Stimulated activated CD8-positive, alpha-beta memory T cell treated with anti-CD3 and anti-CD28 coated beads, Interleukin-12 subunit alpha, Interleukin-12 subunit beta, amount 100 ng/mL, for 1 hour (primary cell): ENCODE data around the gene KNSTRN.

Experiments used
- DNase-seq: peaks from one replicate; pipeline ENCODE4 v3.0.0-alpha.2; 2020; ENCODE audit warnings: low read depth

The KNSTRN gene

GRCh38 chr15:40429068-40429710, 46.7 kb downstream of the KNSTRN start:
- DNase-seq: no peak

- DNase-seq: no peak
These were observed 47.8 kb downstream of the KNSTRN start for GRCh38 chr15:40430271-40430805.

- DNase-seq: no peak
These were observed 52.6 kb downstream of the KNSTRN start for GRCh38 chr15:40435023-40435709.

GRCh38 chr15:40435710-40436089, 53.2 kb downstream of the KNSTRN start:
- no peak for DNase-seq

- no peak for DNase-seq
These were observed 53.8 kb downstream of the KNSTRN start for GRCh38 chr15:40436116-40436891.

- no peak for DNase-seq
These were observed 54.6 kb downstream of the KNSTRN start for GRCh38 chr15:40436892-40437751.

- no peak for DNase-seq
These were observed 55.5 kb downstream of the KNSTRN start for GRCh38 chr15:40437752-40438687.

GRCh38 chr15:40438712-40439111, 56.2 kb downstream of the KNSTRN start:
- no peak for DNase-seq

GRCh38 chr15:40439461-40439959, 57.0 kb downstream of the KNSTRN start:
- no peak for DNase-seq

- no peak for DNase-seq
These were observed 57.6 kb downstream of the KNSTRN start for GRCh38 chr15:40439960-40440742.

- DNase-seq: peak; percentile 90
These were observed 58.4 kb downstream of the KNSTRN start, which contains the start of gene BAHD1 for GRCh38 chr15:40440743-40441564. Gene BAHD1, plus strand, starts transcription at chr15:40440953. Its CDS starts 17,512 bp downstream, at chr15:40458465.

GRCh38 chr15:40441565-40442531, 59.3 kb downstream of the KNSTRN start:
- DNase-seq: no peak

- no peak for DNase-seq
These were observed 60.7 kb downstream of the KNSTRN start for GRCh38 chr15:40443255-40443654.

GRCh38 chr15:40443846-40444245, 61.3 kb downstream of the KNSTRN start:
- DNase-seq: no peak
